Immature natural killer cell (primary cell): ENCODE data around the gene PPP1R3D. TPM values are rescaled to one million over a fixed set of nuclear protein-coding genes. Genes with fewer than 3 reads are reported as not detected.

Experiments
- DNase-seq, 3 donors: peaks; one replicate each; pipeline ENCODE4 v3.0.0; 2022; ENCODE audit warnings: mixed read lengths in 1 of 3
- H3K27ac Mint-ChIP-seq, 6 donors: one replicate each; pipeline ENCODE4 v1.8.0; 2020; ENCODE audit warnings: mixed read lengths in 6 of 6, mild to moderate bottlenecking in 5 of 6, inconsistent platforms in 4 of 6, moderate library complexity in 3 of 6
- H3K27me3 Mint-ChIP-seq, 3 donors: one replicate each; pipeline ENCODE4 v1.8.0; 2020 to 2021; ENCODE audit warnings: low read depth in 3 of 3, mild to moderate bottlenecking in 3 of 3, mixed read lengths in 3 of 3, moderate library complexity in 3 of 3, inconsistent platforms in 1 of 3
- H3K36me3 Mint-ChIP-seq, 3 donors: one replicate each; pipeline ENCODE4 v1.8.0; 2020; ENCODE audit warnings: mixed read lengths in 3 of 3, inconsistent platforms in 2 of 3, mild to moderate bottlenecking in 2 of 3
- H3K4me1 Mint-ChIP-seq, 2 donors: one replicate each; pipeline ENCODE4 v1.8.0; 2020; ENCODE audit warnings: inconsistent platforms in 2 of 2, mild to moderate bottlenecking in 2 of 2, mixed read lengths in 2 of 2, moderate library complexity in 1 of 2
- H3K4me3 Mint-ChIP-seq, 5 donors: one replicate each; pipeline ENCODE4 v1.8.0; 2020; ENCODE audit warnings: mild to moderate bottlenecking in 5 of 5, mixed read lengths in 5 of 5, inconsistent platforms in 3 of 5, moderate library complexity in 3 of 5
- H3K9me3 Mint-ChIP-seq, 6 donors: one replicate each; pipeline ENCODE4 v1.8.0; 2020; ENCODE audit warnings: mild to moderate bottlenecking in 6 of 6, mixed read lengths in 6 of 6, inconsistent platforms in 4 of 6, moderate library complexity in 3 of 6
- polyA plus RNA-seq, 3 donors: library from polyadenylated mRNA; unstranded; fragments of 300-500 nt; fragmentation: Illumina TruSeq; gene quantifications; one replicate each; pipeline ENCODE4 v1.2.3, GENCODE V29; 2021

Gene PPP1R3D
- polyA plus RNA-seq, 3 donors from 2014 or later = 0.92 to 2.8 (median 2.0) TPM

- Mint-ChIP-seq H3K9me3 (no peaks in the 10 kb centered on the region), H3K27ac (peak overlapping the region; percentile 95 to 99 (median 98)), H3K4me1 (peaks cover 33 to 58% of the 10 kb centered on the region in 2 donors), H3K27me3 (peaks cover 3 to 10% (median 7%) of the 10 kb centered on the region in 3 donors), H3K36me3 (peaks cover 9 to 22% (median 15%) of the 10 kb centered on the region in 3 donors), H3K4me3 (peak overlapping the region; percentile 92 to 99 (median 97))
- DNase-seq = no peak
Observed at GRCh38 chr20:59940956-59941294, 820 bp upstream of the PPP1R3D start.

DNA sequence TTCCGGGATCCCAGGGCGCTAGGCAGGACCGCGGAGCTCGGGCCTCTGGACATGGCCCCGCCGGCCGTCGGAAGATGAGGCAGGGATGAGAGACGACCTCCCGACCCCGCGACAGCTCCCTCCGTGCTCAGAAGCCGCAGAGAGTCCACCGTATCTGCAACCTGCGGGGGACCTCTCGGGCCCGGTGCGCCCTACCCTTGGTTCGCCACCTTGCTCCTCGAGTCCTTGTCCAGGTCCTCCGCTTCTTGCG is 301 bp downstream of the PPP1R3D start:
- Mint-ChIP-seq H3K4me3 (peak overlapping the region; percentile 91 to 98 (median 95)), H3K36me3 (peaks cover 8 to 14% (median 14%) of the 10 kb centered on the region in 3 donors), H3K27me3 (peaks cover 3 to 10% (median 7%) of the 10 kb centered on the region in 3 donors), H3K9me3 (no peaks in the 10 kb centered on the region), H3K4me1 (peaks cover 35 to 69% of the 10 kb centered on the region in 2 donors), H3K27ac (peak overlapping the region; percentile 81 to 98 (median 90))
- no peak for DNase-seq

- Mint-ChIP-seq H3K27me3 (peaks cover 3 to 11% (median 7%) of the 10 kb centered on the region in 3 donors), H3K4me3 (peak overlapping the region; percentile 92 to 98 (median 95)), H3K9me3 (no peaks in the 10 kb centered on the region), H3K36me3 (peaks cover 3 to 9% (median 9%) of the 10 kb centered on the region in 3 donors), H3K27ac (peak overlapping the region in 4 of 6 donors; percentile 76 to 98 (median 79)), H3K4me1 (peaks cover 35 to 74% of the 10 kb centered on the region in 2 donors)
- no peak for DNase-seq
Observed at GRCh38 chr20:59939052-59939878, 840 bp downstream of the PPP1R3D start.

DNA sequence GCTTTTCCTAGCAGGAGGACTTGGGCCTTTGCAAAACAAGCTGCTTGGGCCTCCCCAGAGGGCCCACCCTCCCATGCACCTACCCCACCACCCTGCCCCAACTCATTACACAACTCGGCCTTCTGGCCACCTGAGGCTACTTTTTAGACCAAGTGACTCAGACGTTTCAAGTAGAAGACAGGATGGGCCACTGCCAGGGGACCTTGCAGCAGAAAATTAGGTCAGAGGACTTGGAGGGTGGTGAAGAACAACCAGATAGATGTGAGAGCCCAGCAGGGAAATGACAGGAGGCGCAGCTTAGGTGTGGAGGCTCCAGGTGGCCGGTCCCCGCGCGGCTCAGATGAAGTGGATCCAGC is 1.4 kb downstream of the PPP1R3D start:
- DNase-seq = no peak
- H3K4me3 Mint-ChIP-seq = peak overlapping the region; percentile 80 to 93 (median 86)
- no peaks in the 10 kb centered on the region for H3K9me3 Mint-ChIP-seq
- peak overlapping the region; percentile 59 to 81 (median 77) for H3K27ac Mint-ChIP-seq
- H3K27me3 Mint-ChIP-seq = peaks cover 3 to 15% (median 7%) of the 10 kb centered on the region in 3 donors
- H3K36me3 Mint-ChIP-seq = peaks cover 0 to 3% (median 3%) of the 10 kb centered on the region in 3 donors
- H3K4me1 Mint-ChIP-seq = peaks cover 37 to 77% of the 10 kb centered on the region in 2 donors

DNA sequence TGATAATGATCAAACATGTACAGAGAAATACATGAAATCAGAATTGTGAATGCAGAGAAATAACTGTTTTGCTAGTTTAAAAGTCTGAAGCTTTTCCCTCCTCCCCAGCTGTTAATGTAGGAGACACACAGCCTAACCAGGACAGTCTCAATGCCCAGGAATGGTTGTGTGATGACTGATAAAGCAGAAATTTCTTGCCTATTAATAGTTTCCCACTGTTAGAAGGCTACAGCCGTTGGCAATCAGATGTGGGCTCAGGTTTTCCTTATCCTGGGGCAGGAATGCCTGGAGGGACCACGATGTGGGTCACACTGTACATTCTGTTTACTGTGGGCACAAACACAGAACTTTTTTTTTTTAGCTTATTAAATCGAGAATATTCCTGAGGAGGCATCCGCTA is 1.9 kb downstream of the PPP1R3D start:
- Mint-ChIP-seq H3K27me3 (peaks cover 3 to 18% (median 7%) of the 10 kb centered on the region in 3 donors), H3K27ac (peak overlapping the region in 5 of 6 donors; percentile 43 to 81 (median 78)), H3K4me3 (peak overlapping the region; percentile 80 to 93 (median 86)), H3K9me3 (no peaks in the 10 kb centered on the region), H3K36me3 (peaks cover 0 to 3% (median 2%) of the 10 kb centered on the region in 3 donors), H3K4me1 (peaks cover 37 to 77% of the 10 kb centered on the region in 2 donors)
- DNase-seq = no peak

DNA sequence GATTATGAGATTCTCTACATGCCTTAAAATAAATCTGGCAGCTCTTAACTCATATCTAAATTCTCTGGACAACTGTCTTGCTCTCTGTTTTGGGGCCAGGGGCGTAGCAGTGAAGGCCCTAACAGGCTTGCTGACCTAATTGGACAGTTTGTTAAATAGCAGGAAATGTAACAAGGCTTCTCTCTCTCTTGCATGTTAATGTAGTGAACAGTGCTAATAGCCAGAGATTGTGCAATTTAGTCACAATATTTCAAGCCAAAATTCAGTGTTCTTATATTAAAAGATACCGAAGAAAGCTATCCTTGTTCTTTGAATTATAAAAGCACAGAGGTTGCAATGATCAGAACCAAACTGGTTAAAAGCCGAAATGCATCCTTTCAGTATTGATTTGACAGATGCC is 3.0 kb downstream of the PPP1R3D start:
- Mint-ChIP-seq H3K36me3 (no peaks in the 10 kb centered on the region), H3K4me1 (peaks cover 38 to 74% of the 10 kb centered on the region in 2 donors), H3K27me3 (peaks cover 3 to 18% (median 8%) of the 10 kb centered on the region in 3 donors), H3K9me3 (no peaks in the 10 kb centered on the region), H3K27ac (no peak overlapping the region), H3K4me3 (peak overlapping the region in 1 of 5 donors; percentile 21)
- DNase-seq = no peak

DNA sequence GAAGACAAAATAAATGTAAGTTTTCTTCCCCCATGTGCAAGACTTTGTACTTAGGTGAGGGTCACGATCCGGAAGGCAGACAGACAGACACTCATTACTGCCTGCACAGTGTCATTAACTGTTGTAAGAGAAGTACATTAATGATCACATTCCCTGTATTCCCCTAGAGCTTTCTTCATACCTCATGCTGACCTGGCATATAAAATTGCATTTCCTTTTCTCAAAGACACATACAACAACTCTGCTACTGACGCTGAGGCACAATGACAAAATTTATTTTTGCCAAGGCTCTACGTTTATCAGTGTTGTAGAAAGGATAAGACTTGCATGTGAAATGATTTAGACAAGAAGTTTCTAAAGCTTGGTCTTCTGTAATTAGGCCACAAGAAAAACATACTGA is 3.7 kb downstream of the PPP1R3D start:
- Mint-ChIP-seq H3K9me3 (no peaks in the 10 kb centered on the region), H3K27ac (no peak overlapping the region), H3K36me3 (no peaks in the 10 kb centered on the region), H3K27me3 (peaks cover 3 to 18% (median 8%) of the 10 kb centered on the region in 3 donors), H3K4me1 (peaks cover 38 to 72% of the 10 kb centered on the region in 2 donors), H3K4me3 (peak overlapping the region in 1 of 5 donors; percentile 19)
- no peak for DNase-seq

DNA sequence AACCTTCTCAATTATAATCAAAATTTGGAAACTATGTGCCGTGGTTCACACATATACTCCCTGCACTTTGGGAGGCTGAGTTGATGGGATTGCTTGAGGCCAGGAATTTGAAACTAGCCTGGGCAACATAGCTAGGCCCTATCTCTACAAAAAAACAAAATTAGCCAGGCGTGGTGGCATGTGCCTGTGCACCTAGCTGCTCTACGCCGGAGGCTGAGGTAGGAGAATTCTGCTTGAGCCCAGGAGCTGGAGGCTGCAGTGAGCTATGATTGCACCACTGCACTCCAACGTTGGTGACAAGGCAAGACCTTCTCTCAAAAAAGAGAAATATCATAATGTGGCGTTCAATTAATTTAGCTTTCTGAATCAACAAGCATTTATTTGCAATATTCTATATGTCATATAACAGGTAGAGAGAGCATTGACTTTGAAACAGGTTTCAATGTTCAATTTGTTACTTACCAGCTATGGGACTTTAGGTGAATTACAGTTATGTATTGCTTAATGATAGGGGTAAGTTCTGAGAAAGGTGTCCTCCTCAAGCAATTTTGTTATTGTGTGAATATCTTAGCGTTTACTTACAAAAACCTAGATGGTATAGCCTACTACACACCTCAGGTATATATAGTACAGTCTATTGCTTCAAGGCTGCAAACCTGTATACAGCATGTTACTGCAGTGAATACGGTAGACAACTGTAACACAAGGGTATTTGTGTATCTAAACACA is 4.5 kb downstream of the PPP1R3D start:
- Mint-ChIP-seq H3K9me3 (no peaks in the 10 kb centered on the region), H3K27me3 (peaks cover 3 to 16% (median 8%) of the 10 kb centered on the region in 3 donors), H3K4me1 (peaks cover 30 to 64% of the 10 kb centered on the region in 2 donors), H3K36me3 (no peaks in the 10 kb centered on the region), H3K4me3 (peak overlapping the region in 3 of 5 donors; percentile 33 to 42 (median 41)), H3K27ac (peak overlapping the region in 2 of 6 donors; percentile 28 to 40)
- no peak for DNase-seq

DNA sequence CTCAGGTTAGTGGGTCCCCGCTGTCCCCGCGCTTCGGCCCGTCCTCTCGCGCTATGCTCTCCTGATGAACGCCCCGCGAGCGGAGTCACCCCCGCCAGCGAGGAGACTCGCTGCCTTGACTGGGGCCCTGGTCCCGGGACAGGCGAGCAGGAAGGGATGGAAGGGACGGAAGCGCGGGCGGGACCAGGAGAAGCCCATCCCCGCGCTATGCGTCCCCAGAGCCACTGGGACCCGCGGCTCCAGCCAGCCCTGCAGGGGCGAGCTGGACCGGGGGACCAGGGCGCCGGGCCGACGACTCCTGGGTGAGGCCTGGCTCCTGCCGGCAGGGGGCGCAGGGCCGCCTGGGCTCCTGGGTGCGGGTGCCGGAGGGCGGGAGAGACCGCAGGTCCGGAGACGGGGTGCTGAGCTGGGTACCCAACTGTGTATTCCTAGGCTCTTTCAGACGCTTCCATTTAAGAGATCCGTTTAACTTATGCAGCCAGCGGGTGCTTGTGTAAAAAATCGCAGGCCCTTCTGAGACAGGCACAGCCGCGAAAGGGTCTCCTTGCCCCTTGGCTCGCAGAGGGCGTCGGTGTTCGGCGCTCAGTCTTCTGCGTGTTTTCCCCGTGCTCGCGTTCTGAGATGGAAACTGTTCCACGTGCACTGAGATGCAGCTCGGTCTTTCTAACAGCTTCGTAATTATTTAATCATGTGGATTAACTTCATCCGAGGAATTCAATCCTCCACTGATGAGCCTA is 6.1 kb downstream of the PPP1R3D start:
- Mint-ChIP-seq H3K9me3 (no peaks in the 10 kb centered on the region), H3K27me3 (peaks cover 3 to 14% (median 6%) of the 10 kb centered on the region in 3 donors), H3K36me3 (no peaks in the 10 kb centered on the region), H3K27ac (peak overlapping the region in 1 of 6 donors; percentile 59), H3K4me1 (peaks cover 24 to 56% of the 10 kb centered on the region in 2 donors), H3K4me3 (peak overlapping the region; percentile 75 to 85 (median 75))
- peak; percentile 73 to 81 (median 79) for DNase-seq

GRCh38 chr20:59933296-59933848 is 6.7 kb downstream of the PPP1R3D start, which contains the start of gene SYCP2:
TSS of gene SYCP2 (minus strand) at chr20:59933637. CDS start at chr20:59922413, 11,224 bp downstream.
- Mint-ChIP-seq H3K27ac (peak within 1 kb of the TSS in 2 of 6 donors; percentile 59 to 67), H3K9me3 (no peaks in the 10 kb centered on the region), H3K4me3 (peak within 1 kb of the TSS; percentile 75 to 85 (median 75))

DNA sequence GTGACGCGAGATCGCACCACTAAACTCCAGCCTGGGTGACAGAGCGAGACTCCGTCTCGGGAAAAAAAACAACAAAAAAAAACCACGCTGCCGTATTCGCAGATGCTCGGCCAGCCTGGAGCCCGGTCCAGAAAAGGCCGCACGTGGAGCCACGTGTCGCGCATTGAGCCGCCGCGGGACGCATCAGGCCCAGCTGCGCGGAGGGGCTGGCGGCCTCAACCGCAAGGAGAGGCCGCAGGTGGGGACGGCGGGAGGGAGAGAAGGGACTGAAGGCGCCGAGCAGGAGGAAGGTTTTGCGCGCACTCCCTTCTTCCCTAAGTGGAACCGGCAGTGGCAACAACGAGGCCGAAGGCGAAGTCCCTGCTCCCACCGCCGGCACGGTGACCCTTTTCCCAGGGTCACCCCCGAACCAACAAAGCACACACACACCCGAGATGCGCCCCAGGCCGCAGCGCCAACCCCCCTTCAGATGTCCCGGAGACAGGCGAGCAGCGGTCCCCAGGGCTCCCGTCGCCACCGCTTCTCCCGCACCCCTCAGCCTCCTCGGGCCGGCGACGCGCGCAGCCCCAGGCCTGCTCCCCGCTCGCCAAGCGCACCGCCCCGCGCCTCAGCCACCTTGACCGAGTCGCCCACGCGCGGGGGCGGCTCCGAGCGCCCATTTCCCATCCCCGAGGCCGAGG is 7.3 kb downstream of the PPP1R3D start:
- Mint-ChIP-seq H3K27ac (peak overlapping the region in 1 of 6 donors; percentile 67), H3K36me3 (no peaks in the 10 kb centered on the region), H3K4me1 (peaks cover 12 to 43% of the 10 kb centered on the region in 2 donors), H3K9me3 (no peaks in the 10 kb centered on the region), H3K4me3 (peak overlapping the region; percentile 40 to 73 (median 65)), H3K27me3 (peaks cover 0 to 10% (median 2%) of the 10 kb centered on the region in 3 donors)
- DNase-seq = no peak

More at GRCh38 chr20:59933296-59933848, 6.7 kb downstream of the PPP1R3D start, which contains the start of gene SYCP2:
- H3K27me3 Mint-ChIP-seq = peaks cover 0 to 10% (median 2%) of the 10 kb centered on the region in 3 donors
- no peaks in the 10 kb centered on the region for H3K36me3 Mint-ChIP-seq
- peaks cover 18 to 50% of the 10 kb centered on the region in 2 donors for H3K4me1 Mint-ChIP-seq
- peak; percentile 40 to 77 (median 61) for DNase-seq

GRCh38 chr20:59931511-59932312 is 8.4 kb downstream of the PPP1R3D start:
- Mint-ChIP-seq H3K4me1 (peaks cover 8 to 33% of the 10 kb centered on the region in 2 donors), H3K27me3 (peaks cover 0 to 10% (median 2%) of the 10 kb centered on the region in 3 donors), H3K36me3 (no peaks in the 10 kb centered on the region), H3K27ac (no peak overlapping the region), H3K4me3 (peak overlapping the region; percentile 34 to 78 (median 71)), H3K9me3 (no peaks in the 10 kb centered on the region)
- no peak for DNase-seq
